Measurements from ENCODE around the gene CDSN.

The CDSN gene

GRCh38 chr6:31144970-31145340 lies 24.7 kb upstream of the CDSN start:
- no peak for DNase-seq

DNA sequence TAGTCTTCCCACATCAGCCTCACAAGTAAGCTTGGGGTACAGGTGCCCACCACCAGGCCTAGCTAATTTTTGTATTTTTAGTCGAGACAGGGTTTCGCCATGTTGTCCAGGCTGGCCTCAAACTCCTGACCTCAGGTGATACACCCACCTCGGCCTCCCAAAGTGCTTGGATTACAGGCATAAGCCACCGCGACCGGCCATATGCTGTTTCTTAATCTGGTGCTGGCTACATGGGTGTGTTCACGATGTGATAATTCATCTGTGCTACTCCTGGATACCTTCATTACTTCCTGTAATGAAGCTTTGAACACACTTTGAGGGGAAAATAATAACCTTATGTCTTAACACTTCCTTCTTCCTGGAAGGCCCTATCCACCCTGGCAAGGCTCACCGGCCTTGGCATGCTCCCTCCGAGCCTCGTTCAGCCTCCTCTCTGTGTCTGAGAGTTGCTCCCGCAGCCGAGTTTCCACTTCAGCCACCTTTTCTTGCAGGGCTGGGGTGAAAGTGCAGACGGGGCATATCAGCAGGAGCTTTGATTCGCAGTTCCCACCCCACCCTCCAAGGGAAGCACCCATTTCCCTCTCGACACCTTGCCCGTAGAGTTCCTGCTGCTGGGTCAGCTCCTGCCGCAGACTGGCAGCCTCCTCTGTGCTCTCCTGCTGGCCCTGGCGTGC lies 24.2 kb upstream of the CDSN start:
- no peak for DNase-seq

DNA sequence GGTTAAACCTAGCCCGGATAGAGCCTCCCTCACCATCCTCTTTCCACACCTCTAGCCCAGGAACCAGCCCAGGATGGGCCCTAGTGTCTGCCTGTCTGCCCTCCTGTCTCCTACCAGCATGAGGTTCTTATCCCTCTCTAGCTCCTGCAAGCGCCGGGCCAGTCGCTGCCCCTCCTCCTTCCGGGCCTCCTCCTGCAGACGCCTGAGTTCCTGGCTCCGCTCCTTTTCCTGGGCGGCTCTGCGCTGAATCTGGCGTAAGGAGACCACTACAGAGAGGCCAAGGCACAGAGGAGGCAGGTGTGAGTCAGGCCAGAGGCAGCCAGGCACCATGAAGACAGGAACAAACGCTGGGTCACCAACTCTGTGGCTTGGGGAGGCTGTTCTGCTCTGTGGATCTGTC lies 22.9 kb upstream of the CDSN start:
- DNase-seq = no peak

GRCh38 chr6:31142361-31142761 lies 22.1 kb upstream of the CDSN start:
- no peak for DNase-seq

GRCh38 chr6:31140643-31141042 lies 20.4 kb upstream of the CDSN start:
- DNase-seq = no peak

DNA sequence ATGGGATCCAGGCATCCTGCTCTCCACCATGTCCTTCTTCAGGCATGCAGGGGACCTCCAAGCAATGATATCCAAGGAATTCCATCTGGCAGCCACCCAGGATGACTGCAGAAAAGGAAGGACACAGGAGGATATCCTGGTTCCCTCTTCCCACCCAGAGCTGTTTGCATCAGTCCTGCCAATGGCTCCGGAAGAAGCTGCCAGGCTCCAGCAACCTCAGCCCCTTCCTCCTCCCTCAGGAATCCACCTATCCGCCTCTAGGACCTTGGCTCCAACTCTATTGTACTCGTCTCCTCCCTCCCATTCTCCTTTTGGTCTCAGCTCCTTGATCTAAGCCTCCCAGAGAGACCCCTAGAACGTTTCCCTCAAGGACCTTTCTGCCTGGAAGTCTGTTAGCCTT lies 19.4 kb upstream of the CDSN start:
- DNase-seq = no peak

GRCh38 chr6:31138982-31139381 lies 18.7 kb upstream of the CDSN start, which contains the start of gene PSORS1C2:
TSS of gene PSORS1C2 (minus strand) at chr6:31139066. CDS start at chr6:31139026, 40 bp downstream.
- DNase-seq = no peak

- DNase-seq = no peak
These were observed 15.5 kb upstream of the CDSN start for GRCh38 chr6:31135710-31136109.

- DNase-seq = no peak
These were observed 12.6 kb upstream of the CDSN start for GRCh38 chr6:31132806-31133205.

DNA sequence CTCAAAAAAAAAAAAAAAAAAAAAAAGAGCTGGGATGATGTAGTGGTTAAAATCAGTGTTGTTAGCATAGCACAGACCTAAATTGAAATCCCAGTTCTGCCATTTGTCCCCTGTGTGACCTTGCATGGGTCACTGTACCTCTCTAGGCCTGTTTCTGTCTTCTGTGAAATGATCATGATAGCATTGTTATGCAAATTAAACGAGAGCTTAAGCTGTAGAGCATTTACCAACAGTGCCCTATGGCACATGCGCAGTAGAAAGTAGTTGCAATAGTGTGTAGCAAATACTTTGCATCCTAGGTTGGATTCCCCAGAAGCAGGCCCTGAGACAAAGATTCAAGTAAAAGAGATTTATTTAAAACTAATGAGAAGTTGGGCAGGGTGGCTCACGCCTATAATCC lies 11.3 kb upstream of the CDSN start:
- DNase-seq = no peak

DNA sequence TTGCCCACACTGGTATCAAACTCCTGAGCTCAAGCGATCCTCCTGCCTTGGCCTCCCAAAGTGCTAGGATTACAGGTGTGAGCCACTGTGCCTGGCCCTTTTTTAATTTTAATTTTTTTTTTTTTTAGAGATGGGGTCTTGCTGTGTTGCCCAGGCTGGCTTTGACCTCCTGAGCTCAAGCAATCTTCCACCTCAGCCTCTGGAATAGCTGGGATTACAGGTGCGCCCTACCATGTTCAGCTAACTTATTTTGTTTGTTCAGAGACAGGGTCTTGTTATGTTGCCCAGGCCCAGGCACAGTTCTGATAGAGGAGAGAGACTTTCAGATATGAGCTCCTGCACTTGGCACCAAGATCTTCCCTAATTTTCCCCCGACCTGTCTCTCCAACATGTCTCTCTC lies 10.5 kb upstream of the CDSN start:
- DNase-seq = no peak

DNA sequence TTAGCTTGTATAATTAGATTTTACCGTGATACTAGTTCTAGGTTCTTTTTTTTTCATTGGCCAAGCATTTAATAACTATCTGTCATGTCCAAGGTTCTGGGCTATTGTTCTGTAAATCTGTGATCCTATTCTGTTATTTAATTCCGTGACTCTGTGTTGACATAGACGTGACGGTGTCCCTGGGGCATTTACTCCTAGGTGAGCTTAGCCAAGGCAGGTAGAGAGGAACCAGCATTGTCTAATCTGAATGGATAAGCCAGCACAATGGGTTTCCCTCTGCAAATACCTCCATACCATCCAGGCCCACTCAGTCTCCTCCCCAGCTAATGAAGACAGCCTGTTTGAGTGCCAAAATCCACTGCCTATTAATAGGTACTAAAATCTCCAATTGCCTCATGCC lies 8.9 kb upstream of the CDSN start:
- no peak for DNase-seq

GRCh38 chr6:31128093-31128676 lies 7.9 kb upstream of the CDSN start:
- peak; percentile 82 for DNase-seq

GRCh38 chr6:31126396-31127175 lies 6.3 kb upstream of the CDSN start:
- DNase-seq = no peak

DNA sequence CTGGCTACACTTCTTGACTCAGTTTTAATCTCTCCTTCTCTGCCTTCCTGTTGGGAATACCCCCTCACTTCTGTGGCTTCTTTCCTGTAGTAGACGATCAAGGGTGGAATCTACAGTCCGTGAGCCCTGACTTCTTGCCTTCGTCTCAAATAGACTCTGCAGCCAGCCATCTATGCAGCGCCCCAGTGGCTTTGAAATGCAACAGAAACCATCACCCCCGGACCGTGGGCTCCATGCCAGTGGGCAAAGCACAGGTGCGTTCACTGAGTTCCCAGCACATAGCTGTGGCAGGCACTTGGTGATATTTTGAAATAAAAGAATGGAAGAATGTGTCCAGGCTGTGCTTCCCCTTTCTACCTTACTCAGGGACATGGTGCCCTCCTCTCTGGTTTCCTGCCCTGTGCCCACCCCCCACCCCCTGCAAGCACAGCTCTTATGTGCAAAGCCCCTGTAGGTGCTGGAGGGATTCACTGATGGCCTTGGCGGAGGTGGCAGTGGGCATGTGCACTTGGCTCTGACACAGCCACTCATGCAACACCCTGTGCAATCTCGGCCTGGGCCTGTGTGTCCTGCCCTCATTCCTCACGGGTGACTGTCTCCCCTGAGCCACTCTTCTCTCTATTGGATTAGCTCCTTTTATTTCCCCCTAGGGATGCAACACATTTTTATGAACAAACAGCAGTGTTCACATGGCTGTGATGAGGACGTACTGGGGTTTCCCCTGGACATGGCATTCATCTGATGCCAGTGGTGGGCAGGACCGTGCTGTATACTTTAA lies 5.5 kb upstream of the CDSN start:
- no peak for DNase-seq

- no peak for DNase-seq
These were observed 4.9 kb upstream of the CDSN start for GRCh38 chr6:31125162-31125561.

DNA sequence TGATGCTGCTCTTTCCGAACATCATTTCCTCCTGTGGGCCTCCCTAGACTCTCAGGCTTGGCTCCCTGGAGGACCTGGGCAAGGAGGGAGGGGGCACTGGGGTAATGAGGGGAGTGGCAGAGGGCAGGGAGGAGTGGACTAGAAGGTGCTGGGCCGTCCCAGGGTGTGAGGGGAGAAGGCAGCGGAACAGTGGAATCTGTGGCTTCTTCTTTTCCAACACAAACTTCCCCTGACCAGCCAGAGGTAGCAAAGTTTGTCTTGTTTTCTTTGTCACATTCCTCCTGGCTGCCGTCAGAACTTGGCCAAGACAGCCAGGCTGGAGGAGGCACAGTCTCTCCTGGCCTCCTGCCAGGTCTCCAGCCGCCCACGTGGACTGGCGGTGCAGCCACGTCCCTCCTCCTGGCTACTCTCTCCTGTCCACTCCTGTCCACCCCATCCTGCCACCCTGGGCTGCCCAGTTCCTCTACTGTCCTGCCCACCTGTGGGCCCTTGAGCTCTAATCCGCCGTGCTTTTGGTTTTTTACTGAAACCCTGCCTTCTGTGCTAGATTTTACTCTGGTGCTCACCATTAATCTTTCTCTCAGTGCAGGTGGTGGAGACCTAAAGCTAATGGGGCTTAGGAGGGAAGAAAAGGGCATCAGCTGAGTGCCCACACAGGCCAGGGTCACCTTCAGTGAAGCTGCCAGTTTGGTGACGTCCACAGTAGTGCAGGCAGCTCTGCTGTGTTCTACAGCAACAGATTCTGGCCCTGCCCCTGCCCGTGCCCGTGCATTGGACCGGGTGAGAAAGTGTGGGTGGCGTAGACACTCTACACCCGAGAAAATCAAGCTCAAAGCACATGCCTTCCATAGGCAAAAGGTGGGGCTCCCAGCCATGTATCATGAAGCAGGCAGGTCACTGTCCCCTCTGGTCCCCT lies 2.8 kb upstream of the CDSN start:
- no peak for DNase-seq

- DNase-seq = no peak
These were observed 1.0 kb upstream of the CDSN start for GRCh38 chr6:31121131-31121790.

DNA sequence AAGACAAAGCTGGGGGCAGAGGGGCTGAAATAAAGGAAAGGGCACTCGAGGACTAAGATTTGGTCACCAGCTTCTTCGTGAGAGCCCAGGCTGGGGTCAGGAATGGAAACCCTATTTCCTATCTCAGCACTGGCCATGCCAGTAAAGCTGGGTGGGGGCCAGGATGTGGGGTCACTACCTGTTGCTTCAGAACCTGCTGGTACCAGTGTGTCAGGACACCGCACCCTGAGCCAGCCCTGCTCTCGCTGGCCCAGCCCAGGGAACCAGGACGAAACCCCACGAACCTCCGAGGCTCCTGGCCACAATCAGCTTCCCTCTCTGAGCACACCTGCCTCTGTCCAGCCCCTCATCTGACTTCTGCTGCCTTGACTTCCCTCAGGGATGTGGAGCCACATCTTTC lies 2.1 kb downstream of the CDSN start:
- no peak for DNase-seq

DNA sequence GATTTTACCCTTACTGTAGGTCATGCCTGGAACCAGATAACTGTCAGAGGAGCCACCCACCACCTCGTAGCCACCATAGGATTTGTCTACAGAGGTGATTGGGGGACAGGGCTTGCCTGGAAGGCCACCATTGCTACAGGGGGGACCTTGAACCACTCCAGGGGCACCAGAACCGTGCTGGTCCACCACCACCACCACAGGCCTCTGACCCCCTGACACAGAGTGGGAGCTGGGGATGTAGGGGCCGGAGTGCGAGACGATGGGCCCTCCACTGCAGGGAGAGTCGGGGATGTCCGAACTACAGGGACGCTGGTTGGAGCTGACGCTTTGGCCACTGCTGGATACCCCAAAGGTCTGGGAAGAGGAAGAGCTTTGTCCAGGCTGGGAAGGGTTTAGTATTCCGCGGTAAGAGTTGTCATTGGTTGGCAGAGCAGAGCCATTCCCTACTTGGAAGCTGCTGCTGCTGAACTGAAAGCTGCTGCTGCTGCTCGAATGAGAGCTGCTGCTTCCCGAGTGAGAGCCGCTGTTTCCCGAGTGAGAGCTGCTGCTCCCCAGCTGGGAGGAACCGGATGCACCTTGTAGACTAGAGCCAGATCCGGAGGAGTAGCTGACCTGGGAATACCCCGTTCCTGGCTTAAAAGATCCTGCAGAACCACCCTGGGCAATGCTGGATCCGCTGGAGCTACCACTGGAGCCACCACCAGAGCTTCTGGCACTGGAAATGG lies 3.4 kb downstream of the CDSN start:
- DNase-seq = no peak

DNA sequence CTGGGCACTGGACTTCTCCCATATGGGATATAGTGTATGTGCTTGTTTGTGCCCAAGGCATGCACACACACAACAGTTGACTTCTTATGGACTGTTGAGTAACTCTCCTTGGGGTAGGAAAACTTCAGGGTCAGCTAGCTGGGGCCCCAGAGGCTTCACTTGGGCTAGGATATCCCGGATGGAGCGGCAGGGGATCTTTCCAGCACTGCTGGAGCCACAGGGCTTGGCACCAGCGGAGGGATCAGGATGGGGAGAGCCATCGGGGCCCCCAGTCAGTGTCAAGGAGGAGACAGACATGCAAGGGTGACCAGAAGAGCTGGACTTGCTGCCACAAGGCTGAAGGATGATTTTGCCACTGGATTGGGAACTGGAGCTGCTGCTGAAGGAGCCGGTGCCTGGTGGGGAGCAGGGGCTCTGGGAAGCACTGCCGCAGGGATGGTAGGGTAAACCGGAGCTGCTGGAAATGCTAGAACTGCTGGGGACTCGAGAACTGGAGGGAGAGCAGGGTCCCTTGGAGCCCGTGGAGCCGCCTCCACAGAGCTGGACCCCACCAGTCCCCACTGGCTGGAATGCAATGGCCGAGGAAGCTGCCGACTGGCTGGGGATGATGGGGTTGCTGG lies 4.2 kb downstream of the CDSN start:
- no peak for DNase-seq
